Ovary (tissue), 7 donors: ENCODE results near the gene MTCL3.
A peak's percentile ranks its signal among the peaks of the same experiment; 100 is the strongest.

Source experiments
- DNase-seq, 5 donors: peaks; one replicate each; pipeline ENCODE4 v3.0.0-alpha.2; 2019 to 2020
- H3K27ac ChIP-seq, 2 donors: fragments of 200-600 bp; one replicate each; pipeline versions ENCODE4 v1.5.1 to v1.8.0; 2019 to 2022
- H3K27me3 ChIP-seq: fragments of 200-600 bp; one replicate; pipeline ENCODE4 v1.8.0; 2022
- H3K36me3 ChIP-seq: fragments of 200-600 bp; sonication (generic); one replicate; pipeline ENCODE4 v1.5.1; 2019
- H3K4me1 ChIP-seq: one replicate; pipeline ENCODE4 v1.8.1; 2013; ENCODE audit warnings: mild to moderate bottlenecking, moderate library complexity; ENCODE audit not compliant: insufficient read depth
- H3K4me3 ChIP-seq: fragments of 200-600 bp; sonication (generic); one replicate; pipeline ENCODE4 v1.5.1; 2017
- H3K9me3 ChIP-seq, 2 donors: fragments of 200-600 bp in 1 of 2; sonication (generic) in 1 of 2; one replicate each; pipeline versions ENCODE4 v1.5.1 to v1.8.1; 2013 to 2019; ENCODE audit warnings: mild to moderate bottlenecking in 1 of 2, moderate library complexity in 1 of 2
- EP300 ChIP-seq: sonication (generic); formaldehyde crosslinking; IDR thresholded peaks from one replicate; pipeline ENCODE4 v1.6.1; 2017; ENCODE audit warnings: antibody characterized with exemption
- POLR2A ChIP-seq: fragments of 450-650 bp; IDR thresholded peaks from one replicate; pipeline ENCODE4 v1.6.1; 2017; ENCODE audit warnings: antibody characterized with exemption, mild to moderate bottlenecking, moderate library complexity
- WGBS, 3 donors: extraction: QIAGEN DNeasy Blood & Tissue Kit in 1 of 3; methylation state at CpG; one replicate each; pipeline versions ENCODE4 v1.1.5 to v1.1.7; 2013 to 2017; 5-methylcytosine and 5-hydroxymethylcytosine counted together
- intact Hi-C, 4 donors: fragments of 100-400 bp; cut with DNase I; formaldehyde crosslinking; loops; one replicate each; pipeline versions ENCODE4 v1.11.0 to v1.15.1; 2022 to 2023
- TF ChIP-seq, protein P1 (sequence below), 3 donors: fragments of 450-650 bp in 2 of 3; fragments of 200-600 bp in 1 of 3; IDR thresholded peaks; one replicate each; pipeline versions ENCODE4 v1.5.1 to v1.8.0; 2016 to 2022; ENCODE audit warnings: antibody characterized with exemption in 3 of 3, mild to moderate bottlenecking in 1 of 3
- donor health status: DM: no; HTN: no; CAD: no; lungs with moderate emphysema.
- donor health status: DM: no; HTN: no; CAD: no.
- donor health status: Bipolar disorder and iron deficiency.
- donor health status: DM: no; HTN: no; CAD: no.
- donor health status: DM: yes; HTN: yes; CAD: no.

Gene MTCL3

GRCh38 chr6:127468936-127469335 lies 50.2 kb downstream of the MTCL3 start:
- H3K27me3 ChIP-seq = no peaks in the 10 kb centered on the region
- H3K27ac ChIP-seq = no peak overlapping the region
- no peaks in the 10 kb centered on the region for H3K9me3 ChIP-seq
- 38 to 46% (median 39%) methylated on average over 2 of the region's 2 CpGs for WGBS, 3 donors
- TF ChIP-seq POLR2A (no peak), EP300 (no peak)
- TF ChIP-seq, protein P1, sequence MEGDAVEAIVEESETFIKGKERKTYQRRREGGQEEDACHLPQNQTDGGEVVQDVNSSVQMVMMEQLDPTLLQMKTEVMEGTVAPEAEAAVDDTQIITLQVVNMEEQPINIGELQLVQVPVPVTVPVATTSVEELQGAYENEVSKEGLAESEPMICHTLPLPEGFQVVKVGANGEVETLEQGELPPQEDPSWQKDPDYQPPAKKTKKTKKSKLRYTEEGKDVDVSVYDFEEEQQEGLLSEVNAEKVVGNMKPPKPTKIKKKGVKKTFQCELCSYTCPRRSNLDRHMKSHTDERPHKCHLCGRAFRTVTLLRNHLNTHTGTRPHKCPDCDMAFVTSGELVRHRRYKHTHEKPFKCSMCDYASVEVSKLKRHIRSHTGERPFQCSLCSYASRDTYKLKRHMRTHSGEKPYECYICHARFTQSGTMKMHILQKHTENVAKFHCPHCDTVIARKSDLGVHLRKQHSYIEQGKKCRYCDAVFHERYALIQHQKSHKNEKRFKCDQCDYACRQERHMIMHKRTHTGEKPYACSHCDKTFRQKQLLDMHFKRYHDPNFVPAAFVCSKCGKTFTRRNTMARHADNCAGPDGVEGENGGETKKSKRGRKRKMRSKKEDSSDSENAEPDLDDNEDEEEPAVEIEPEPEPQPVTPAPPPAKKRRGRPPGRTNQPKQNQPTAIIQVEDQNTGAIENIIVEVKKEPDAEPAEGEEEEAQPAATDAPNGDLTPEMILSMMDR (IDR thresholded peaks at IDR 0.05) = no peak
- no peaks in the 10 kb centered on the region for H3K4me1 ChIP-seq
- H3K4me3 ChIP-seq = no peak overlapping the region
- intact Hi-C loops = no loop called here
- no peaks in the 10 kb centered on the region for H3K36me3 ChIP-seq
- no peak for DNase-seq

DNA sequence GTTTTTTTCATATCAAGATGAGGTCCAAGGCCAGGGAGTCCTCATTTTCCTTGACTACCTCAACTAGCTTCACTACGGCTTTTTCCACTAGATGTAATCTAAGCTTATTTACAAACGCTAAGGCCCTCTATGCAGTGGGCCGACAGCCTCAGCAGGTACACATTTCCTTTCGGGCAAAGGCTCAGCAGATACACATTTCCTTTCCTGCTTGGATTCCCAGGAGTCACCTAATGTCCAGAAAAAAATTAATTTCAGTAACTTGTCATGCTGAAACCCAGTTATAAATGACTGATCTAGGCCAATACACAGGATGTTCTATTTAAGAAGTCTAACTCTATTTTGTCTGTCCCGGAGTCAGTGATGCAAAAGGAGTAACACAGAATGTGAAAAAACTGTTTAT lies 52.7 kb downstream of the MTCL3 start:
- Histone ChIP-seq H3K4me1 (no peaks in the 10 kb centered on the region), H3K4me3 (no peak overlapping the region), H3K27me3 (no peaks in the 10 kb centered on the region), H3K9me3 (no peaks in the 10 kb centered on the region), H3K27ac (no peak overlapping the region), H3K36me3 (no peaks in the 10 kb centered on the region)
- TF ChIP-seq EP300 = no peak
- TF ChIP-seq POLR2A = no peak
- TF ChIP-seq, protein P1 (IDR thresholded peaks at IDR 0.05) = no peak
- intact Hi-C loops = no loop called here
- no peak for DNase-seq
- 88 to 89% (median 89%) methylated on average over 5 of the region's 5 CpGs for WGBS, 3 donors

- DNase-seq = peak; percentile 63 to 75 (median 70)
Observed at GRCh38 chr6:127464881-127465459, 54.2 kb downstream of the MTCL3 start.

GRCh38 chr6:127464161-127464880 lies 54.8 kb downstream of the MTCL3 start:
- Histone ChIP-seq H3K36me3 (no peaks in the 10 kb centered on the region), H3K27me3 (no peaks in the 10 kb centered on the region), H3K9me3 (no peaks in the 10 kb centered on the region), H3K27ac (peak overlapping the region in 1 of 2 donors; percentile 61), H3K4me3 (no peak overlapping the region), H3K4me1 (no peaks in the 10 kb centered on the region)
- no peak for TF ChIP-seq EP300
- TF ChIP-seq, protein P1 (IDR thresholded peaks at IDR 0.05) = no peak
- TF ChIP-seq POLR2A = no peak
- peak in 1 of 5 donors; percentile 21 for DNase-seq
- 11 to 13% (median 13%) methylated on average over 6 of the region's 6 CpGs for WGBS, 3 donors
- intact Hi-C loops = no loop called here

More at GRCh38 chr6:127464881-127465459, 54.2 kb downstream of the MTCL3 start:
- Histone ChIP-seq H3K27ac (peak overlapping the region in 1 of 2 donors; percentile 61), H3K36me3 (no peaks in the 10 kb centered on the region), H3K27me3 (no peaks in the 10 kb centered on the region), H3K9me3 (no peaks in the 10 kb centered on the region), H3K4me3 (no peak overlapping the region), H3K4me1 (no peaks in the 10 kb centered on the region)
- intact Hi-C loops = no loop called here
- TF ChIP-seq, protein P1 (IDR thresholded peaks at IDR 0.05) = peak; percentile 44 to 64 (median 59)
- TF ChIP-seq EP300 = no peak
- 38 to 46% (median 41%) methylated on average over 3 of the region's 3 CpGs for WGBS, 3 donors
